Activated CD4-positive, alpha-beta T cell treated with anti-CD3 and anti-CD28 coated beads for 4 hours (primary cell): ENCODE data around the gene RNF212.
"Not testable (repeated sequence)": the region's sequence is repeated elsewhere in the genome, so short reads cannot be mapped to it uniquely, and the experiment has no call there.

ENCODE experiments used
- DNase-seq, 2 donors: peaks; one replicate each; pipeline ENCODE4 v3.0.0-alpha.2; 2020

Gene RNF212

GRCh38 chr4:1047106-1047975, 66.0 kb downstream of the RNF212 start:
- no peak for DNase-seq

DNA sequence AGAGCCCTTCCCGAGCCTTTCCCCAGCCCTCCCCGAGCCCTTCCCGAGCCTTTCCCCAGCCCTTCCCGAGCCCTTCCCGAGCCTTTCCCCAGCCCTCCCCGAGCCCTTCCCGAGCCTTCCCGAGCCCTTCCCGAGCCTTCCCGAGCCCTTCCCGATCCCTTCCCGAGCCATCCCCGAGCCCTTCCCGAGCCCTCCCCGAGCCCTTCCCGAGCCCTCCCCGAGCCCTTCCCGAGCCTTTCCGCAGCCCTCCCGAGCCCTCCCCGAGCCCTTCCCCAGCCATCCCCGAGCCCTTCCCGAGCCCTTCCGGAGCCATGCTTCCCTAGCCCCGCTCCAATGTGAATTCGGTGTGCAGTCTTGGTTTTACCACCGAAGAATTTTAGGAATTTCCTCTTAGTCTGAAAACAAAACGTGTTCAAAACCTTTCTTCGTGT, 66.8 kb downstream of the RNF212 start:
- DNase-seq, result not testable (repeated sequence)

DNA sequence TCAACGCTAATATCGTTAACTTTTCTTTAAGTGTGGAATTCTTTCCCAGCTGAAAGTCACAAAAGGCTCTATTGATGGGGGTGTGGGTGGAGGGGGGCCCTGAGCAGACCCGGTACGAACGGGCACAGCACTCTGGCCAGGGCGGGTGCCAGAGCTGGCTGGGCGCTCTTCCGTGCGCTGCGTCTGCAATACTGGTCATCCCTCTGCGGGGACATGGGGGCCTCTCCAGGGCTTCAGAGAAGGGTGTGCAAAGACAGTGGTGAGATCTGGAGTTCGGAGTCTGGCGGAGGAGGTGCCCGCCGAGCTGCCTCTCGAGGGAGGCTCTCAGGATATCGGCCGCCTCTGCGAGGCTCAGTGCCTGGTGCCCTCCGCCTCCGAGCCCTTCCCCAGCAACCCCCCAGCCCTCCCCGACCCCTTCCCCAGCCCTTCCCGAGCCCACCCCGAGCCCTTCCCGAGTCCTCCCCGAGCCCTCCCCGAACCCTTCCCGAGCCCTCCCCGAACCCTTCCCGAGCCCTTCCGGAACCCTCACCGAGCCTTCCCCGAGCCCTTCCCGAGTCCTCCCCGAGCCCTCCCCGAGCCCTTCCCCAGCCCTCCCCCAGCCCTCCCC, 67.7 kb downstream of the RNF212 start:
- DNase-seq, result no peak

GRCh38 chr4:1045193-1045594, 68.2 kb downstream of the RNF212 start:
- DNase-seq, result no peak

- no peak for DNase-seq
Measured at GRCh38 chr4:1044469-1045192, 68.7 kb downstream of the RNF212 start.

- DNase-seq, result no peak
Measured at GRCh38 chr4:1043651-1044468, 69.5 kb downstream of the RNF212 start.

DNA sequence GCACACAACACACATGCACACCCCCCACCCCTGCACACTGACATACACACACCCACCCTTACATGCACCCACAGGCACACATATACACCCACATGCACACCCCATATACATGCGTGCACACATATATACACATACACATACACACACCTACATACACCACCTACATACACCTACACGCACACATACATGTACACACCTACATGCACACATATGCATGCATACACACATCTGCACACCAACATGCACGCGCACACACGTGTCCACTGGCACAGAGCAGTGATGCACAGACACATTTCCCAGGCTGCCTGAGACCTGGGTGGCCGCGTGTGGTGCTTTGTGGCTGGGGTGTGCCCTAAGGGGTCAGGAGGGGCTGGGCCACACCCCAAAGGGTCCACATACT, 70.2 kb downstream of the RNF212 start:
- no peak for DNase-seq

DNA sequence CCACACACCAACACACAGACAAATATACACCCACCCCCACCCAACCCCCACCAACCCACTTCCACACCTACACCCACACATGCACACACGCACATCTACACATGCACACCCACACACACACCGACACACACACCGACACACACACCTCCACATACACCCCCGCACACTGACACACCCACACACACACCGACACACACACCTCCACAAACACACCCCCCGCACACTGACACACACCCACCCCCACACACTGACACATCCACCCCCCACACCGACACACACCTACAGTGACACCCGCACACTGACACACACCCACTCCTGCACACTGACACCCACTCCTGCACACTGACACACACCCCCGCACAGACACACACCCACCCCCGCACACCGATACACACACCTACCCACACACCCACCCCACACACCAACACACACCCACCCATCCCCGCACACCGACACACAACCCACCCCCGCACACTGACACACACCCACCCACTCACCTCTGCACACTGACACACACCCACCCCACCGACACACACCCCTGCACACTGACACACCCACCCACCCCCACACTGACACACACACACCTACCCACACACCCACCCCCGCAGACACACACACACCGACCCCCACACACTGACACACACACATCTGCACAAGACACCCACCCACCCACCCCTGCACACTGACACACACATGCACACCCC, 70.9 kb downstream of the RNF212 start:
- DNase-seq, result no peak

DNA sequence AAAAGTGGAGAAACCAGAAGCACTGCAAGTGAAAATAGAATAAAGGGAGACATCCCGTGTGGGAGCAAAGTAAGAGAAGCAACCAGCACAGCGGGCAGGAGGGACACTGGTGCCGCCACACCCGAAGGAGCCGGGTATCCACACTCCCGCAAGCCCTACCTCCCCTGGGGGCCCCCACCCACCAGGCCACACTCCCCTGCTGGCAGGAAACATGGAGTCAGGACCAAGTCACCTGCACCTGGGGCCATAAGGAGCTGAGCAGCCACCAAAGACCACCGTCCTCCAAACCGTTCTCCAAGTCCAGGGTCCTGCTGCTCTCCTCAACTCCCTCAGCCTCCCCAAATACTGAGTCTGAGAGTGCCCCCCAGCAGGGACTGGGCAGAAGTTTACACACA, 71.4 kb downstream of the RNF212 start:
- DNase-seq, result no peak

- no peak for DNase-seq
Measured at GRCh38 chr4:1041147-1041935, 72.0 kb downstream of the RNF212 start.

GRCh38 chr4:1040344-1041146, 72.8 kb downstream of the RNF212 start:
- DNase-seq, result no peak

DNA sequence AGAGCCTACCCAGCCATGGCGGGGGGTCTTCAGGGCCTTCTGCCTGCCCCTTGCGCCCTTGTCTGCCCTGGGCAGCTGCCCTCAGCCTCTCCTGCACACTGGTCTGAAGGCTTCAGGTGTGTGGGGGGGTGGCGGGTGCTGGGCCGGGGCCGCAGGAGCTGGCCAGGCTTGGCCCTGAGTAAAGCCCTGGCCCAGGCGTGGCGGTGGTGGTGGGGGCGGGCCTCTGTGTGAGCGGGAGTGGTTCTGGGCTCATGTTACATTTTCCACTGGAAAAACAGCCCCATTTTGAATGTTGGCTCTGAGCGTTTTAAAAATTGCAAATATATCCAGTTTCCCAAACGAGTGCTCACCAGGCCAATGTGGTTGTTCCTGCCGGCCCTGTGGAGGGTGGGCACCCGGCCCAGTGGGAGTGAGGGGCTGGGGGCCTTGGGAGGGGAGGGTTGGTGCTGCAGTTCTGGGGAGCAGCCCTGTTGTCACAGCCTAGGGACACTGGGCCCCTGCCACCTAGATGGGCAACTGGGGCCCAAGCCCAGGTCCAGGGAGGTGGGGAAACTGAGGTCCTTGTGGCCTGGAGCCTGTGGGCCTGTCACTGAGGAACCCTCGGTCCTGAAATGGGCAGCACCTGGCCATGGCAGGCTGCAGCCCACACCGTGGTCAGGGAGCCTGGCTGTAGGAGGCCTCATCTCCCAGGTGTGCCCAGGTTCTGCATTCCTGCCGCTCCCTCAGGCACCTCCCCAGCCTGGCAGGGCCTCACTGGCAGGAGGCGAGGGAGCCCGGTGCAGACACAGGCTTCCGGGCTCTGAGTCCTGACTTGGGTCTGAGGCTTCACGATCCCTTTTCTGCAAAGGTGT, 73.6 kb downstream of the RNF212 start:
- DNase-seq, result no peak

- no peak for DNase-seq
Measured at GRCh38 chr4:1038948-1039492, 74.3 kb downstream of the RNF212 start.

GRCh38 chr4:1036976-1037810, 76.2 kb downstream of the RNF212 start:
- DNase-seq, result no peak

DNA sequence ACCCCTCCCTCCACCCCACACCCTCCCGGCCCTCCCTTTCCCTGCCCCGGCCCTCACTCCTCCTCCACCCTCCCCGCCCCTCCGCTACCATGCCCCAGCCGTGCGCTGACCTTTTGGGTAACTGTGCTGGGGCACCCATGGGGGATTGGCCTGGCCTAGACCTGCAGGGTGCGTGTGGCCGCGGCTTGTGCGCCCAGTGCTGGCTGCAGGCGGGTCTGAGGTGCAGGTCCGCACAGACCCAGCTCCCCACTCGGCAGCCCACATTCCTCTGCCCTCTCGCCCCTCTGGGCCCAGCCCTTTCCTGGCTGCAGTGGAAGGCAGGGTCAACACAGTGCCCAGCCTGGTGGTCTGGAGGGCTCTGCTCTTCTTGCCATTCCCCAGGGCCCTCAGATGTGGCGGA, 77.3 kb downstream of the RNF212 start:
- DNase-seq, result no peak

DNA sequence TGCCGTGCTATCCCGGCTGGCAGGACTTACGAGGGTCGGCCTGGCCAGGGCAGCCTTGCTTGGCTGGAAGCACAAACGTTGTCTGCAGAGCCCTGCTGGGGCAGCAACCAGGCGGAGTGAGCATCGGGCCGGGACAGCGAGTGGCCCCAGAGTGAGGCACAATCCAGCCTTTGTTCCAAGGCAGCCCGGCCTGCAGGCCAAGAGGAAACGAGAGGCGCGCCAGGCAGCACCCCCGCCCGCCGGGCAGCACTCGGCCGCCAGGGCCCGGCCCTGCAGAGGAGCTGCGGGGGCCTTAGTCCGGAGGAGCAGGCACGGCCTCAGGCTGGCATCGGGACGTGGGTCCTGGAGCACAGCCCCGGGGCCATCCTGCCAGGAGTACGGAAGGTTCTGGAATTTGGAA, 77.9 kb downstream of the RNF212 start:
- no peak for DNase-seq

DNA sequence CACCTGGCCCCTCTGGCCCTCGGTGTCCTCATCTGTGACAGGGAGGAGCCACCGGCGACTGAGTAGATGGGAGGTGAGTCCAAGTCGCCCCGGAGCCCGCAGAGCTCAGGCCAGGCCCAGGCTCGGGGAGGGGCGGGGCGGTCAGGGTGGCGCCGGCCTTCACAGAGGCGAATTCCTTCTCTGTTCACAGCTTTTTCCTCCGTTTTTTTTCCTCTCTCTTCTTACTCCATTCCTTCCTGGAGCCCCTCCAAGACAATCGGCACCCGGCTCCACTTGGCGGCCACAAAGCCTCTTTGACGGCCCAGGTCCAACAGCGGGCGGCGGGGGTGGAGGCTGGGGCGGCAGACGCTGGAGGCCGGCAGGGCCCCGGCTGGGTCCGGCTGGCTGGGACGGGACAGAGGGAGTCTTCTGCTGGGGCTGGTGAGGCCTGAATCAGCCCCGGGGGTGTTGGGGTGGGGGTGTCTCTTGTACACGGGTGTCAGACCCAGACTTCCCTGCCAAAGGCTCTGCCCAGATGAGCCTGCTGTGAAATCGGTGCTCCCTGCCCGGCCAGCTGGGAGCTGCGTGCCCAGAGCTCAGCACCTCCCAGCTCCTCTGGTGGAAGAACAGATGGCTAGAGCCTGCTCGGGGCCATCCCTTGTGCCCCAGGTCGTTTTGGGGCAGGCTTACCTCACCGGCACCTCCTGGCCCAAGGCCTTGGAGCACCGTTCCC, 79.4 kb downstream of the RNF212 start:
- DNase-seq, result no peak

DNA sequence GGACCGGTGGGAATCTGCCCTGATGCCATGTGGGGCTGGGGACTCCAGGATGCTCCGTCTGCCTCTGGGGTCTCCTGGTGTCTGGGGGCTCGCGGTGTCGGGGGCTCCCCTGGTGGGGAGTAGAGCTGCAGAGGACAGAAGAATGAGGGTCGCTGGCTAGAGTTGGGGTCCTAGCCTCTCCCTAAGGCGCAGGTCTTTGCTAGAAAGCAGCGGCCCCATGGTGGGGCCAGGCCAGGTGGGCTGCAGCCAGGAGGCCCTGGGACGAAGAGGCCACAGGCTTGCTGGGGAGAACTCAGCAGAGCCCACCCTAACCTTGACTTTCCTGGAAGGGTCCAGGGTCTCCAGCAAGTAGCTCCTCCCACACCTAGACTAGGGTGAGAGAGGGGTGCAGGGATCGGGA, 80.5 kb downstream of the RNF212 start:
- no peak for DNase-seq
